GM23338 (cell line): ENCODE results near the gene SEMA7A. TPM values are rescaled to one million over a fixed set of nuclear protein-coding genes. Genes with fewer than 3 reads are reported as not detected.

Experiments used
- ATAC-seq: fragments of 200-7000 bp; cut with Tn5 transposase; 3 replicates; pipeline ENCODE4 v1.9.1; 2020
- DNase-seq: peaks from one replicate; pipeline ENCODE4 v3.0.0-alpha.2; 2015; ENCODE audit warnings: low spot score
- H2AFZ ChIP-seq: fragments of 200-600 bp; sonication (generic); 2 replicates; pipeline ENCODE4 v1.8.0; 2016; ENCODE audit warnings: antibody characterized with exemption, mild to moderate bottlenecking, moderate library complexity
- H3F3A ChIP-seq: fragments of 200-600 bp; sonication (generic); replicated peaks from 2 replicates; pipeline ENCODE4 v1.8.0; 2017; ENCODE audit warnings: antibody characterized with exemption, mixed run types, low read depth
- H3K27ac ChIP-seq: fragments of 200-600 bp; sonication (generic); 2 replicates; pipeline ENCODE4 v1.6.1; 2016; ENCODE audit warnings: low read depth
- H3K27me3 ChIP-seq: fragments of 200-600 bp; sonication (generic); 2 replicates; pipeline ENCODE4 v1.8.0; 2016; ENCODE audit warnings: mild to moderate bottlenecking, mixed run types, moderate library complexity; ENCODE audit not compliant: insufficient read depth
- H3K36me3 ChIP-seq: fragments of 200-600 bp; sonication (generic); 2 replicates; pipeline ENCODE4 v1.8.0; 2016; ENCODE audit warnings: mild to moderate bottlenecking; ENCODE audit not compliant: insufficient read depth
- H3K4me1 ChIP-seq: fragments of 200-600 bp; sonication (generic); 2 replicates; pipeline ENCODE4 v1.8.0; 2016; ENCODE audit warnings: mild to moderate bottlenecking, moderate library complexity; ENCODE audit not compliant: insufficient read depth
- H3K4me2 ChIP-seq: fragments of 200-600 bp; sonication (generic); 2 replicates; pipeline ENCODE4 v1.7.1; 2017; ENCODE audit warnings: mixed run types
- H3K4me3 ChIP-seq: fragments of 200-600 bp; sonication (generic); 2 replicates; pipeline ENCODE4 v1.6.1; 2016; ENCODE audit warnings: mixed run types
- H3K79me2 ChIP-seq: fragments of 200-600 bp; sonication (generic); replicated peaks from 2 replicates; pipeline ENCODE4 v1.8.0; 2017; ENCODE audit warnings: mild to moderate bottlenecking; ENCODE audit not compliant: insufficient read depth
- H3K9me2 ChIP-seq: fragments of 200-600 bp; sonication (generic); 2 replicates; pipeline ENCODE4 v1.8.0; 2017; ENCODE audit not compliant: insufficient read depth
- H4K20me1 ChIP-seq: fragments of 200-600 bp; sonication (generic); replicated peaks from 2 replicates; pipeline ENCODE4 v1.8.0; 2017; ENCODE audit warnings: mild to moderate bottlenecking; ENCODE audit not compliant: insufficient read depth
- H3K27ac Mint-ChIP-seq: 2 replicates; pipeline ENCODE4 v1.8.0; 2020; ENCODE audit warnings: inconsistent platforms, mild to moderate bottlenecking, moderate library complexity, mixed read lengths
- H3K27me3 Mint-ChIP-seq: 3 replicates; pipeline ENCODE4 v1.8.0; 2022; ENCODE audit warnings: low read depth, mild to moderate bottlenecking, moderate library complexity, mixed read lengths, inconsistent platforms; ENCODE audit not compliant: insufficient read depth, poor library complexity
- H3K36me3 Mint-ChIP-seq: 3 replicates; pipeline ENCODE4 v1.8.0; 2021; ENCODE audit warnings: low read depth, mild to moderate bottlenecking, inconsistent platforms, moderate library complexity, mixed read lengths
- H3K4me1 Mint-ChIP-seq: 3 replicates; pipeline ENCODE4 v1.8.0; 2020; ENCODE audit warnings: mild to moderate bottlenecking, inconsistent platforms, mixed read lengths
- H3K4me3 Mint-ChIP-seq: 3 replicates; pipeline ENCODE4 v1.8.0; 2021; ENCODE audit warnings: moderate library complexity, mild to moderate bottlenecking, inconsistent platforms, mixed read lengths
- H3K9me3 Mint-ChIP-seq: 3 replicates; pipeline ENCODE4 v1.8.0; 2020; ENCODE audit warnings: moderate library complexity, mild to moderate bottlenecking, inconsistent platforms, mixed read lengths
- CREB1 ChIP-seq: fragments of 250-450 bp; sonication (Bioruptor Pico); IDR thresholded peaks from 2 replicates; pipeline ENCODE4 v1.5.0; 2020; ENCODE audit warnings: low read depth, mild to moderate bottlenecking, moderate library complexity
- CTCF ChIP-seq, 2 experiments: fragments of 200-600 bp in 1 of 2; sonication (generic) in 1 of 2; conservative IDR thresholded peaks; 2 replicates each; pipeline versions ENCODE4 v1.5.1 to v1.6.1; 2016 to 2017; ENCODE audit warnings: antibody characterized with exemption in 2 of 2, low read depth in 2 of 2, mild to moderate bottlenecking in 2 of 2, moderate library complexity in 1 of 2
- EZH2 ChIP-seq: fragments of 200-600 bp; sonication (generic); IDR thresholded peaks from one replicate; pipeline ENCODE4 v1.8.0; 2017; ENCODE audit warnings: antibody characterized with exemption, mild to moderate bottlenecking, low read depth; ENCODE audit not compliant: unreplicated experiment
- EZH2phosphoT487 ChIP-seq: fragments of 200-600 bp; sonication (generic); IDR thresholded peaks from one replicate; pipeline ENCODE4 v1.8.1; 2018; ENCODE audit warnings: antibody characterized with exemption; ENCODE audit not compliant: unreplicated experiment
- NANOG ChIP-seq: IDR thresholded peaks from 2 replicates; pipeline ENCODE4 v1.6.1; 2016; ENCODE audit warnings: antibody characterized with exemption, borderline replicate concordance
- POLR2AphosphoS5 ChIP-seq: IDR thresholded peaks from 2 replicates; pipeline ENCODE4 v1.6.1; 2016; ENCODE audit warnings: antibody characterized with exemption, low read depth
- REST ChIP-seq: IDR thresholded peaks from one replicate; pipeline ENCODE4 v1.6.1; 2018; ENCODE audit warnings: antibody characterized with exemption; ENCODE audit not compliant: unreplicated experiment
- STAT1 ChIP-seq: IDR thresholded peaks from one replicate; pipeline ENCODE4 v1.6.1; 2016; ENCODE audit warnings: antibody characterized with exemption; ENCODE audit not compliant: unreplicated experiment
- ZNF114 ChIP-seq: fragments of 250-450 bp; sonication (Bioruptor Pico); IDR thresholded peaks from 2 replicates; pipeline ENCODE4 v1.5.0; 2020; ENCODE audit warnings: mild to moderate bottlenecking, moderate library complexity
- ZNF331 ChIP-seq: fragments of 250-450 bp; sonication (Bioruptor Pico); IDR thresholded peaks from 2 replicates; pipeline ENCODE4 v1.5.0; 2020; ENCODE audit warnings: low read depth, mild to moderate bottlenecking, moderate library complexity
- polyA plus RNA-seq: library from polyadenylated mRNA; unstranded; fragments of >200 nt; fragmentation: Nextera tagmentation; extraction: Ambion mirVana; gene quantifications from 2 replicates; pipeline ENCODE4 v1.2.1, GENCODE V29; 2016
- total RNA-seq: library from RNA; depleted of rRNA; stranded (reverse); fragments of >200 nt; shearing (Covaris generic); gene quantifications from 2 replicates; pipeline ENCODE4 v1.2.3, GENCODE V29; 2014
- TF ChIP-seq, protein P1 (sequence below): IDR thresholded peaks from 2 replicates; pipeline ENCODE4 v1.6.1; 2016; ENCODE audit warnings: antibody characterized with exemption

The SEMA7A gene
- total and polyA plus RNA-seq, 2 experiments from 2014 or later, result 2.0 to 14.1 TPM

DNA sequence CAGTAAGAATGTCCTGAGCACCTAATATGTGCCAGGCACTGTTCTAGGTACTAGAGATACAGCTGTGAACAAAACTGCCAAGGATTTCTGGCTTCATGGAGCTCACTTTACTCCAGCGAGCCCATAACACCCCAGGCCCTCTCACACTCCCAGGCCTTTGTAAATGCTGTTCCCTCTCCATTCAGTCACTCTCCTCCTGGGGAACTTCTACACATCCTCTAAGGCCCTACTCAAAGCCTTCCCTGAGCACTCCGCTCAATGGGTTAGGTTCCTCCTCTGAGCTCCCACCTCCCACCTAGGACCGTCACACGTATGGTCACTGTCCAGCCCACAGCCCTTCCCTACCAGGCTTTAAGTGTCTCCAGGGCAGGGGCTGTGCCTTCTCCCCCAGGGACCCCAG is 27.2 kb downstream of the SEMA7A start:
- no peak for TF ChIP-seq REST
- TF ChIP-seq ZNF331 (CRISPR knock-in tag), result no peak
- no peak for TF ChIP-seq EZH2phosphoT487
- Mint-ChIP-seq H3K36me3 (no peaks in the 10 kb centered on the region), H3K9me3 (no peaks in the 10 kb centered on the region), H3K27ac (no peak overlapping the region), H3K27me3 (peaks cover 11% of the 10 kb centered on the region), H3K4me1 (peaks cover 13% of the 10 kb centered on the region), H3K4me3 (no peak overlapping the region)
- no peaks in the 10 kb centered on the region for H3K27me3 ChIP-seq
- no peak overlapping the region for H3K4me2 ChIP-seq
- no peaks in the 10 kb centered on the region for H3K36me3 ChIP-seq
- no peaks in the 10 kb centered on the region for H3F3A ChIP-seq
- DNase-seq (no peak), ATAC-seq (no peak)
- H3K79me2 ChIP-seq, result no peaks in the 10 kb centered on the region
- H3K4me3 ChIP-seq, result no peak overlapping the region
- H3K4me1 ChIP-seq, result peaks cover 3% of the 10 kb centered on the region; the same call in 1 of the 2 replicates
- H4K20me1 ChIP-seq, result no peaks in the 10 kb centered on the region
- H2AFZ ChIP-seq, result no peak overlapping the region
- H3K27ac ChIP-seq, result no peak overlapping the region
- H3K9me2 ChIP-seq, result no peaks in the 10 kb centered on the region

GRCh38 chr15:74405823-74406222 is 27.9 kb downstream of the SEMA7A start:
- peaks cover 17% of the 10 kb centered on the region for H3K4me1 Mint-ChIP-seq
- peaks cover 3% of the 10 kb centered on the region; the same call in 1 of the 2 replicates for H3K4me1 ChIP-seq
- H3K27ac ChIP-seq, result no peak overlapping the region
- no peak for ATAC-seq
- H3K27me3 ChIP-seq, result no peaks in the 10 kb centered on the region
- H3K36me3 ChIP-seq, result no peaks in the 10 kb centered on the region
- H4K20me1 ChIP-seq, result no peaks in the 10 kb centered on the region
- no peaks in the 10 kb centered on the region for H3K9me3 Mint-ChIP-seq
- H3K4me3 Mint-ChIP-seq, result no peak overlapping the region
- H3K27me3 Mint-ChIP-seq, result peaks cover 11% of the 10 kb centered on the region
- H3K79me2 ChIP-seq, result no peaks in the 10 kb centered on the region
- H3K9me2 ChIP-seq, result no peaks in the 10 kb centered on the region
- no peaks in the 10 kb centered on the region for H3K36me3 Mint-ChIP-seq
- H3K4me2 ChIP-seq, result no peak overlapping the region
- no peaks in the 10 kb centered on the region for H3F3A ChIP-seq
- no peak overlapping the region for H3K27ac Mint-ChIP-seq
- H2AFZ ChIP-seq, result no peak overlapping the region
- no peak overlapping the region for H3K4me3 ChIP-seq
- DNase-seq, result no peak
- no peak for TF ChIP-seq NANOG
- no peak for TF ChIP-seq POLR2AphosphoS5
- TF ChIP-seq EZH2phosphoT487, result no peak
- TF ChIP-seq EZH2, result no peak
- no peak for TF ChIP-seq ZNF114 (CRISPR knock-in tag)
- no peak for TF ChIP-seq STAT1
- no peak for TF ChIP-seq CREB1 (CRISPR knock-in tag)
- TF ChIP-seq REST, result no peak
- no peak for TF ChIP-seq CTCF (conservative IDR thresholded peaks at IDR 0.05; ENCODE audit: low read depth in 2 of 2)
- TF ChIP-seq, protein P1, sequence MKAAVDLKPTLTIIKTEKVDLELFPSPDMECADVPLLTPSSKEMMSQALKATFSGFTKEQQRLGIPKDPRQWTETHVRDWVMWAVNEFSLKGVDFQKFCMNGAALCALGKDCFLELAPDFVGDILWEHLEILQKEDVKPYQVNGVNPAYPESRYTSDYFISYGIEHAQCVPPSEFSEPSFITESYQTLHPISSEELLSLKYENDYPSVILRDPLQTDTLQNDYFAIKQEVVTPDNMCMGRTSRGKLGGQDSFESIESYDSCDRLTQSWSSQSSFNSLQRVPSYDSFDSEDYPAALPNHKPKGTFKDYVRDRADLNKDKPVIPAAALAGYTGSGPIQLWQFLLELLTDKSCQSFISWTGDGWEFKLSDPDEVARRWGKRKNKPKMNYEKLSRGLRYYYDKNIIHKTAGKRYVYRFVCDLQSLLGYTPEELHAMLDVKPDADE, result no peak
